ENCODE results near the gene PSD4.
A peak's percentile ranks its signal among the peaks of the same experiment; 100 is the strongest.

PSD4 gene

GRCh38 chr2:113149553-113150257, 24.1 kb upstream of the PSD4 start:
- no peak overlapping the region for H3K9ac ChIP-seq (ENCODE audit: low read length)
- H3K27ac ChIP-seq (ENCODE audit: low read length) = no peak overlapping the region
- no peaks in the 10 kb centered on the region for H3K4me1 ChIP-seq (ENCODE audit: control insufficient read depth, low read depth, low read length)
- H3K9me3 ChIP-seq (ENCODE audit: control insufficient read depth, low read depth, low read length) = no peaks in the 10 kb centered on the region
- H3K36me3 ChIP-seq (ENCODE audit: control insufficient read depth, low read depth, low read length) = no peaks in the 10 kb centered on the region
- no peak overlapping the region for H3K4me3 ChIP-seq (ENCODE audit: low read length)
- no peaks in the 10 kb centered on the region for H3K27me3 ChIP-seq (ENCODE audit: control insufficient read depth, insufficient read depth, low read length)

- H3K4me3 ChIP-seq (ENCODE audit: low read length) = no peak overlapping the region
- H3K4me1 ChIP-seq (ENCODE audit: control insufficient read depth, low read depth, low read length) = no peaks in the 10 kb centered on the region
- no peaks in the 10 kb centered on the region for H3K27me3 ChIP-seq (ENCODE audit: control insufficient read depth, insufficient read depth, low read length)
Observed at GRCh38 chr2:113150258-113150601, 23.5 kb upstream of the PSD4 start.

GRCh38 chr2:113155331-113155730, 18.4 kb upstream of the PSD4 start:
- Histone ChIP-seq H3K9me3 (ENCODE audit: control insufficient read depth, low read depth, low read length) (no peaks in the 10 kb centered on the region), H3K9ac (ENCODE audit: low read length) (no peak overlapping the region), H3K4me3 (ENCODE audit: low read length) (no peak overlapping the region), H3K27me3 (ENCODE audit: control insufficient read depth, insufficient read depth, low read length) (peaks cover 20% of the 10 kb centered on the region), H3K27ac (ENCODE audit: low read length) (no peak overlapping the region), H3K4me1 (ENCODE audit: control insufficient read depth, low read depth, low read length) (peaks cover 6% of the 10 kb centered on the region), H3K36me3 (ENCODE audit: control insufficient read depth, low read depth, low read length) (no peaks in the 10 kb centered on the region)

More at GRCh38 chr2:113150258-113150601, 23.5 kb upstream of the PSD4 start:
- Histone ChIP-seq H3K9ac (ENCODE audit: low read length) (no peak overlapping the region), H3K9me3 (ENCODE audit: control insufficient read depth, low read depth, low read length) (no peaks in the 10 kb centered on the region), H3K36me3 (ENCODE audit: control insufficient read depth, low read depth, low read length) (no peaks in the 10 kb centered on the region), H3K27ac (ENCODE audit: low read length) (no peak overlapping the region)

- H3K9ac ChIP-seq (ENCODE audit: low read length) = no peak overlapping the region
- no peaks in the 10 kb centered on the region for H3K9me3 ChIP-seq (ENCODE audit: control insufficient read depth, low read depth, low read length)
- H3K4me3 ChIP-seq (ENCODE audit: low read length) = peak overlapping the region; percentile 67
- H3K27me3 ChIP-seq (ENCODE audit: control insufficient read depth, insufficient read depth, low read length) = peaks cover 20% of the 10 kb centered on the region
- peaks cover 6% of the 10 kb centered on the region for H3K4me1 ChIP-seq (ENCODE audit: control insufficient read depth, low read depth, low read length)
- no peak overlapping the region for H3K27ac ChIP-seq (ENCODE audit: low read length)
- no peaks in the 10 kb centered on the region for H3K36me3 ChIP-seq (ENCODE audit: control insufficient read depth, low read depth, low read length)
Observed at GRCh38 chr2:113156278-113157117, 17.3 kb upstream of the PSD4 start.

DNA sequence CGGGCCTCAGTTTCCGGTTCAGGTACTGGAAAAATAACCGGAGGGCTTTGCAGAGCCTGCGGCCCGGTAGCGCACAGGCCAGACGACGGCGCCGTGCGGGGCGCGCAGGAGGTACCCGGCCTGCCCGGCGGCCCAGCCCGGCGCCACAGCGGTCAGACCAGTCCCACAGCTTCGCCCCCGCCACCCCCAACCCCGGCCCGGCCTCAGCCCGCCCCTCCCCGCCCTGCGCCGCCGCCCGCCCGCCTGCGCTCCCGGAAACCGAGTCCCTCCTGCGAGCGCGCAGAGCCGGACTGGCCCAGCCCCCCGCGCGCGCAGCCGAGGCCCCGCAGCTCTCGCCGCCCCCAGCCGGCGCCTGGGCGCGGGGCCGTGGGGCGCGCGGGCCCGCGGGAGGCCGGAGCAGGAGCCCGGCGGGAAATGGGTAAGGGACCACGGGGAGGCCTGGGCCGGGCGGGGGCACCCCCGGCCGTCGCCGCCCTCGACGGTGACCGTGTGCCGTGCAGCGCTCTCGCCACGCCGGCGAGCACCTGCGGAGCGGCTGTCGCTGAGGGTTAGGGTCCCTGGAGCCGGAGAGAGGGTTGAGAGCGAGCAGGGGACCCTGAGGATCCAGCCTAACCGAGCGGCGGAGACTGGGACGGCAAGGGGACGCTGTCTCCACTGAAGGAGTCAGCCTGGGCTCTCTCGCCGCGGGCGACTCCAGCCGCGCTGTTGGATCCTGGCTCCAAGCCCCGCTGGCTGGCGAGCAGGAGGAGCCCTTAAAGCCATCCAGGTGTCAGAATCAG, 16.5 kb upstream of the PSD4 start:
- Histone ChIP-seq H3K4me3 (ENCODE audit: low read length) (peak overlapping the region; percentile 67), H3K9me3 (ENCODE audit: control insufficient read depth, low read depth, low read length) (no peaks in the 10 kb centered on the region), H3K27ac (ENCODE audit: low read length) (no peak overlapping the region), H3K27me3 (ENCODE audit: control insufficient read depth, insufficient read depth, low read length) (peaks cover 20% of the 10 kb centered on the region), H3K4me1 (ENCODE audit: control insufficient read depth, low read depth, low read length) (peaks cover 6% of the 10 kb centered on the region), H3K36me3 (ENCODE audit: control insufficient read depth, low read depth, low read length) (no peaks in the 10 kb centered on the region), H3K9ac (ENCODE audit: low read length) (peak overlapping the region; percentile 23)

DNA sequence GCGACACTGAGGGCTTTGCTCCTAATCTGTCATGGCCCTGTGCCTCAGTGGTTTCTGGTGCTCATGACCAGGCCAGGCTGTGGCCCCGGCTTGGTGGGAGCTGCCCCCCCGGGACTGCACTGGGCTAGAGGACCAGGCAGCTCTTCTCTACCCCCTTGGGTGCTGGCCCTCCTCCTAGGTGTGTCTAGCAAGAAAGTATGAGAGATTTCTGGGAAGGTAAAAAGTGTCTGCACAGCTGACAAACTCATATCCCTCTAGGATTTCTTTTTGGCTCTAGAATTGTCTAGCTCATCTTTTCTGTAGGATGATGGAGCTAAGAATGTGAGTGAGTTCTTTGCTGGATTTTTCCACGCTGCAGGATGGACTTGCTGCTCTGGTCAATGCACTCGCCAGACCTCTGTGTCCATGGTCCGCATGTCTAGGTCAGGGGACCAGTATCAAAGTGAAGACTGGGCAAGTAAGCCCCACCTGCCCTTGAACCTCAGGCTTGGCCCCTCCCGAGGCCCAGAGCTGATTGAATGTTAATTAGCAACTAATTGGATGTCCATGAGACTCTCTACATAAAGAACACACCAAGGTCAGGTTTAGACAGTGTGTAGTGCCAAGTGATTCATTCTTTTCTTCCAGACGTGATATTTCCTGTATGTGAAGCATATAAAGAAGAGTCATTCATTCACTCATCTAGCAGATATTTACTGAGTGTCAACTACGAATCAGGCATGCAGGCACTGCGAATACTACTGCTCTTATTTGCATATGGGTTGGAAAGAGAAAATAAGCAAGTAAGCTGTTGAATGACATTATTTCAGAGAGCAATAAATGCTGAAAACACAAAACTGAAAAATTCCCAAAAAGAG, 15.6 kb upstream of the PSD4 start:
- peaks cover 20% of the 10 kb centered on the region for H3K27me3 ChIP-seq (ENCODE audit: control insufficient read depth, insufficient read depth, low read length)

DNA sequence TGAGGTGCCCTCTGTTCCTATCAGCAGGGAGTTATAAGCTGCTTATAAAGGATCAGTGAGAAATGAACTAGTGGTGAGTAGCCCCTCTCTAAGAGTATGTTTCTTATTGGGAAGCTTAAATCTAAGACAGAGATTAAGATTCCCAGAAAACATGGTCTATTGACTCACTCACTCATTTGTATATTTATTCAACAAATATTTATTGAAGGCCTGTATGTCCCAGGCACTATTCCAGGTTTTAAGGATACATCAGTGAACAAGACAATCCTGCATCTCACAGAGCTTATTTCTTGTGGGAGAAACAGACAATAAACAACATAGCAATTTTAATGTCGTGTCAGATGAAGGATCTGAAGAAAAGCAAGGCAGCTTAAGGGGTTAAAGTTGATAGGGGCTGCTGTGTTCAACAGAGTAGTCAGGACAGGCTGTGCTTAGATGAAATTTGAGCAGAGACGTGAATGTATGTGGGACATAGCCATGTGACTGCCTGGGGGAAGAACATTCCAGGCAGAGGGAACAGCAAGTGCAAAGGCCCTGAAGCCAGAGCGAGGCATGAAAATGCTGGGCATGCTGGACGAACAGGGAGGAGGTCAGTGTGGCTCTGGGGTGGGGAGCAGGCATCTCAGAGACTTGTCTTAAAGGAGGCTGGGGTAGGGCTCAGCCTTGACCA, 14.8 kb upstream of the PSD4 start:
- H3K9ac ChIP-seq (ENCODE audit: low read length) = no peak overlapping the region
- no peaks in the 10 kb centered on the region for H3K36me3 ChIP-seq (ENCODE audit: control insufficient read depth, low read depth, low read length)
- no peak overlapping the region for H3K27ac ChIP-seq (ENCODE audit: low read length)
- no peaks in the 10 kb centered on the region for H3K9me3 ChIP-seq (ENCODE audit: control insufficient read depth, low read depth, low read length)
- H3K4me3 ChIP-seq (ENCODE audit: low read length) = no peak overlapping the region
- H3K27me3 ChIP-seq (ENCODE audit: control insufficient read depth, insufficient read depth, low read length) = peaks cover 20% of the 10 kb centered on the region
- H3K4me1 ChIP-seq (ENCODE audit: control insufficient read depth, low read depth, low read length) = peaks cover 6% of the 10 kb centered on the region

More for the DNA sequence above, 15.6 kb upstream of the PSD4 start:
- Histone ChIP-seq H3K36me3 (ENCODE audit: control insufficient read depth, low read depth, low read length) (no peaks in the 10 kb centered on the region), H3K4me1 (ENCODE audit: control insufficient read depth, low read depth, low read length) (peaks cover 6% of the 10 kb centered on the region), H3K9ac (ENCODE audit: low read length) (peak overlapping the region; percentile 23), H3K9me3 (ENCODE audit: control insufficient read depth, low read depth, low read length) (no peaks in the 10 kb centered on the region), H3K4me3 (ENCODE audit: low read length) (peak overlapping the region; percentile 50), H3K27ac (ENCODE audit: low read length) (no peak overlapping the region)

DNA sequence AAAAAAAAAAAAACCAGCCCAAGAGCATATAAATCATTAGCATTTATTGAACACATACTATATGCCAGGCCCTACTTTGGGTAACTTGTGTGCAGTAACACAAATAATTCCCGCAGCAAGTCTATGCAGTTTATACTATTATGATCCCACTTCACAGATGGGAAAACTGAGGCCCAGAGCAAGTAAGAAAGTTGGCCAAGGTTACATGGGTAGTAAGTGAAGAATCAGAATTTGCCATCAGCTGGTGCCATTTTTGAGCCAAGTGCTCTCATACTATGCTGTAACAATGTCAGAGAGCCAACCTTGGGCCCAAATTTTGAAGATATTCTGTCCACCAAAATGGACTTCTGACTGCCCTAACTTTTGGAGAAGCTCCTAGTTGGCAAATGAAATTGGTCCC, 13.5 kb upstream of the PSD4 start:
- H3K27ac ChIP-seq (ENCODE audit: low read length) = no peak overlapping the region
- peaks cover 11% of the 10 kb centered on the region for H3K4me1 ChIP-seq (ENCODE audit: control insufficient read depth, low read depth, low read length)

GRCh38 chr2:113160962-113161361, 12.8 kb upstream of the PSD4 start:
- H3K4me1 ChIP-seq (ENCODE audit: control insufficient read depth, low read depth, low read length) = peaks cover 16% of the 10 kb centered on the region
- H3K27me3 ChIP-seq (ENCODE audit: control insufficient read depth, insufficient read depth, low read length) = peaks cover 25% of the 10 kb centered on the region
- no peaks in the 10 kb centered on the region for H3K9me3 ChIP-seq (ENCODE audit: control insufficient read depth, low read depth, low read length)
- H3K4me3 ChIP-seq (ENCODE audit: low read length) = no peak overlapping the region
- no peak overlapping the region for H3K27ac ChIP-seq (ENCODE audit: low read length)
- H3K36me3 ChIP-seq (ENCODE audit: control insufficient read depth, low read depth, low read length) = no peaks in the 10 kb centered on the region
- no peak overlapping the region for H3K9ac ChIP-seq (ENCODE audit: low read length)

More for the DNA sequence above, 13.5 kb upstream of the PSD4 start:
- Histone ChIP-seq H3K36me3 (ENCODE audit: control insufficient read depth, low read depth, low read length) (no peaks in the 10 kb centered on the region), H3K4me3 (ENCODE audit: low read length) (no peak overlapping the region), H3K9me3 (ENCODE audit: control insufficient read depth, low read depth, low read length) (no peaks in the 10 kb centered on the region), H3K9ac (ENCODE audit: low read length) (no peak overlapping the region), H3K27me3 (ENCODE audit: control insufficient read depth, insufficient read depth, low read length) (peaks cover 25% of the 10 kb centered on the region)

GRCh38 chr2:113162173-113162572, 11.6 kb upstream of the PSD4 start:
- Histone ChIP-seq H3K4me1 (ENCODE audit: control insufficient read depth, low read depth, low read length) (peaks cover 10% of the 10 kb centered on the region), H3K27ac (ENCODE audit: low read length) (no peak overlapping the region), H3K27me3 (ENCODE audit: control insufficient read depth, insufficient read depth, low read length) (peaks cover 19% of the 10 kb centered on the region), H3K9ac (ENCODE audit: low read length) (no peak overlapping the region), H3K4me3 (ENCODE audit: low read length) (no peak overlapping the region), H3K36me3 (ENCODE audit: control insufficient read depth, low read depth, low read length) (no peaks in the 10 kb centered on the region), H3K9me3 (ENCODE audit: control insufficient read depth, low read depth, low read length) (no peaks in the 10 kb centered on the region)
